H1 (cell line): ENCODE data around the gene GALNT7. TPM values are rescaled to one million over a fixed set of nuclear protein-coding genes. Genes with fewer than 3 reads are reported as not detected.

Experiments used
- CHD2 ChIP-seq: IDR thresholded peaks from 2 replicates; pipeline ENCODE4 v1.6.1; 2012; ENCODE audit warnings: low read length, improper control_type of control experiment
- CHD7 ChIP-seq: fragments of 300-600 bp; sonication (generic); IDR thresholded peaks from 2 replicates; pipeline ENCODE4 v1.7.1; 2012; ENCODE audit warnings: low read length, moderate library complexity, mild to moderate bottlenecking, inconsistent platforms; ENCODE audit not compliant: insufficient replicate concordance
- polyA plus RNA-seq, 7 experiments: library from polyadenylated mRNA; depleted of rRNA in 3 of 7; stranded (reverse) in 5 of 7; unstranded in 2 of 7; fragments of >200 nt in 5 of 7; fragments of 200-250 nt in 2 of 7; gene quantifications; 1 replicate in 5 of 7; 2 replicates in 1 of 7; 4 replicates in 1 of 7; pipeline versions ENCODE4 v1.2.1 to v1.2.3, GENCODE V29; 2011 to 2013; ENCODE audit warnings: missing spikeins in 2 of 7, mixed read lengths in 2 of 7
- total RNA-seq: library from RNA; stranded (reverse); fragmentation: NEBNext Ultra II Directional; extraction: Animal tissue kit (Norgen Biotek cat#: 25700); gene quantifications from 2 replicates; pipeline ENCODE4 v1.2.1, GENCODE V29; 2021

GALNT7 gene
- total and polyA plus RNA-seq, 2 of the 8 experiments (the other 6 are each of a cell fraction or from before 2014, with no cell fraction given): 22.4 to 85.5 TPM

- TF ChIP-seq CHD7 (no peak), CHD2 (no peak)
These were observed 42.6 kb downstream of the GALNT7 start (continued) for GRCh38 chr4:173211222-173211621.
